Liver (tissue), 3 donors: ENCODE results near the gene BFSP2.

ENCODE experiments used
- CTCF ChIP-seq: fragments of 150-350 bp; IDR thresholded peaks from 2 replicates; pipeline ENCODE4 v1.5.1; 2017; ENCODE audit warnings: improper control_type of control experiment, low read depth, low read length; ENCODE audit not compliant: missing input control
- EGR1 ChIP-seq, 2 donors: IDR thresholded peaks; 2 replicates each; pipeline ENCODE4 v1.6.1; 2016 to 2018; ENCODE audit warnings: antibody characterized with exemption in 2 of 2, low read depth in 2 of 2
- GABPA ChIP-seq, 2 donors: IDR thresholded peaks in 1 of 2; conservative IDR thresholded peaks in 1 of 2; 2 replicates each; pipeline ENCODE4 v1.6.1; 2016; ENCODE audit warnings: antibody characterized with exemption in 2 of 2, mild to moderate bottlenecking in 1 of 2, moderate library complexity in 1 of 2
- RAD21 ChIP-seq, 2 donors: IDR thresholded peaks; 2 replicates each; pipeline ENCODE4 v1.6.1; 2016; ENCODE audit warnings: antibody characterized with exemption in 2 of 2, mild to moderate bottlenecking in 2 of 2
- SP1 ChIP-seq: IDR thresholded peaks from 2 replicates; pipeline ENCODE4 v1.6.1; 2018; ENCODE audit warnings: antibody characterized with exemption, mild to moderate bottlenecking
- donor health status: healthy.
- donor health status: healthy.

GRCh38 chr3:133460809-133461208 is 61.0 kb downstream of the BFSP2 start:
- TF ChIP-seq GABPA (IDR thresholded peaks at IDR 0.05 in 1 of 2, conservative IDR thresholded peaks at IDR 0.05 in 1 of 2) (no peak), CTCF (no peak), RAD21 (IDR thresholded peaks at IDR 0.05) (no peak), SP1 (no peak), EGR1 (IDR thresholded peaks at IDR 0.05; ENCODE audit: low read depth in 2 of 2) (no peak)
